Measurements from ENCODE around the gene MOCS3. TPM values are rescaled to one million over a fixed set of nuclear protein-coding genes. Genes with fewer than 3 reads are reported as not detected.

Gene MOCS3
- total and polyA plus RNA-seq, 2 of the 13 experiments (the other 11 are each of a cell fraction or from before 2014, with no cell fraction given), result 3.7 to 8.4 TPM

- TF ChIP-seq E2F5 (CRISPR knock-in tag; conservative IDR thresholded peaks at IDR 0.05), result no peak
- TF ChIP-seq ZNF317 (CRISPR knock-in tag; IDR thresholded peaks at IDR 0.05), result no peak
- TF ChIP-seq ZNF83 (CRISPR knock-in tag; IDR thresholded peaks at IDR 0.05; ENCODE audit: borderline replicate concordance), result no peak
- TF ChIP-seq MAFF (IDR thresholded peaks at IDR 0.05; ENCODE audit: low read depth, low read length), result no peak
- no peak for TF ChIP-seq ZBED4 (CRISPR knock-in tag; IDR thresholded peaks at IDR 0.05; ENCODE audit: borderline replicate concordance)
- no peak for TF ChIP-seq ZNF710 (CRISPR knock-in tag; IDR thresholded peaks at IDR 0.05; ENCODE audit: borderline replicate concordance)
Observed at GRCh38 chr20:51001430-51002265, 43.0 kb downstream of the MOCS3 start (continued).

All from HepG2 (cell line).